Measurements from ENCODE around the gene ADCY5.

- TF ChIP-seq YY1 (IDR thresholded peaks at IDR 0.05; ENCODE audit: insufficient read depth, insufficient read length) = no peak
- no peak for TF ChIP-seq ZNF274 (IDR thresholded peaks at IDR 0.05; ENCODE audit: low read depth, low read length)
Observed at GRCh38 chr3:123397921-123398785, 50.7 kb downstream of the ADCY5 start.

All from NT2/D1 (cell line).